ENCODE results near the gene GPR82. TPM values are rescaled to one million over a fixed set of nuclear protein-coding genes. Genes with fewer than 3 reads are reported as not detected.

Gene GPR82
- total and polyA plus RNA-seq, 2 of the 8 experiments (the other 6 are each of a cell fraction or from before 2014, with no cell fraction given), result not detected

- no peaks in the 10 kb centered on the region for H3K79me1 ChIP-seq (ENCODE audit: low read depth, low read length)
- no peaks in the 10 kb centered on the region; a peak in 2 of 7 replicates for H3K4me1 ChIP-seq (replicated peaks in 1 of 4; ENCODE audit: control insufficient read depth in 3 of 4, insufficient read depth in 4 of 4, low read length in 3 of 4)
- H2AFZ ChIP-seq (ENCODE audit: low read length), result no peak overlapping the region
- peaks cover 0 to 1% of the 10 kb centered on the region in 2 experiments for H4K20me1 ChIP-seq (replicated peaks in 1 of 2; ENCODE audit: control insufficient read depth in 1 of 2, insufficient read depth in 2 of 2, low read length in 2 of 2)
- no peak for DNase-seq (ENCODE audit: low read depth in 1 of 2, low spot score in 2 of 2)
- no peak overlapping the region for H3K23ac ChIP-seq (ENCODE audit: insufficient read length)
- H4K8ac ChIP-seq (ENCODE audit: extremely low read depth, insufficient read depth, low read length), result no peak overlapping the region
- no peak overlapping the region for H3K9ac ChIP-seq (replicated peaks in 1 of 4; ENCODE audit: extremely low read depth in 1 of 4, low read depth in 3 of 4, low read length in 3 of 4)
- no peak overlapping the region for H4K91ac ChIP-seq (replicated peaks; ENCODE audit: insufficient read length, low read length)
- H2BK120ac ChIP-seq (replicated peaks; ENCODE audit: low read depth, low read length), result no peak overlapping the region
- no peaks in the 10 kb centered on the region for H3K79me2 ChIP-seq (ENCODE audit: control insufficient read depth in 1 of 2, insufficient read depth in 2 of 2, low read length in 2 of 2)
- no peaks in the 10 kb centered on the region for H3K23me2 ChIP-seq (ENCODE audit: low read depth, low read length)
- H3K27ac ChIP-seq (ENCODE audit: low read depth, low read length), result no peak overlapping the region
- ChIA-PET POLR2A (ENCODE audit: partially characterized antibody) (no interaction called here), CTCF (ENCODE audit: partially characterized antibody) (interaction anchor here (0.9 to 1.7 kb wide), 4 partner anchors 21 to 203 kb away, joined by 3 to 4 read pairs (median 3); no protein-coding TSS in a partner anchor)
- no peak for FAIRE-seq
- no peak overlapping the region for H3K56ac ChIP-seq (replicated peaks; ENCODE audit: insufficient read length, low read depth, low read length)
- H3K9me3 ChIP-seq (ENCODE audit: insufficient read depth in 2 of 2, low read depth in 1 of 2, low read length in 1 of 2), result no peaks in the 10 kb centered on the region
- H3K4me2 ChIP-seq (ENCODE audit: insufficient read depth in 1 of 2, low read depth in 2 of 2, low read length in 2 of 2), result no peak overlapping the region
- no peaks in the 10 kb centered on the region for H3K36me3 ChIP-seq (ENCODE audit: control insufficient read depth in 2 of 4, insufficient read depth in 4 of 4, low read length in 3 of 4)
- H4K5ac ChIP-seq (ENCODE audit: insufficient read length, low read depth, low read length), result no peak overlapping the region
- no peak overlapping the region for H3K4me3 ChIP-seq (ENCODE audit: extremely low read depth in 1 of 4, insufficient read depth in 2 of 4, low read depth in 3 of 4, low read length in 4 of 4)
- H2BK5ac ChIP-seq (ENCODE audit: low read depth, low read length), result no peak overlapping the region
- 100% methylated on average over 1 of the region's 2 CpGs; no CpG with 5 or more reads in 1 of the 2 experiments for WGBS, 2 experiments (ENCODE audit: extremely low coverage in 1 of 2, insufficient coverage in 1 of 2, insufficient read length in 1 of 2, insufficient replicate concordance in 2 of 2, low coverage in 1 of 2, low lambda C conversion rate in 2 of 2, missing lambda C conversion rate in 1 of 2)
- no peak overlapping the region for H2BK20ac ChIP-seq (ENCODE audit: low read length)
- no peak overlapping the region for H3K4ac ChIP-seq (replicated peaks; ENCODE audit: insufficient read length, low read depth, low read length)
- no peak overlapping the region for H3K14ac ChIP-seq (ENCODE audit: insufficient read length)
- H2BK15ac ChIP-seq (ENCODE audit: low read length), result no peak overlapping the region
- H3K18ac ChIP-seq (ENCODE audit: extremely low read depth, low read length), result no peak overlapping the region
- H2AK5ac ChIP-seq (ENCODE audit: low read depth, low read length), result no peak overlapping the region
- no peaks in the 10 kb centered on the region for H3K27me3 ChIP-seq (replicated peaks in 1 of 4; ENCODE audit: control insufficient read depth in 3 of 4, extremely low read depth in 1 of 4, insufficient read depth in 3 of 4, low read length in 3 of 4)
- no peak overlapping the region for H2BK12ac ChIP-seq (ENCODE audit: low read depth, low read length)
- TF ChIP-seq SUZ12 (IDR thresholded peaks at IDR 0.05; ENCODE audit: low read length) (no peak), ATF3 (IDR thresholded peaks at IDR 0.05; ENCODE audit: insufficient read depth, low read depth, low read length) (no peak), RFX5 (IDR thresholded peaks at IDR 0.05; ENCODE audit: borderline replicate concordance, low read depth, low read length) (no peak), CEBPB (IDR thresholded peaks at IDR 0.05; ENCODE audit: low read depth, low read length) (no peak), NANOG (IDR thresholded peaks at IDR 0.05; ENCODE audit: insufficient read depth, low read depth, low read length, poor library complexity, severe bottlenecking) (no peak), POLR2A (IDR thresholded peaks at IDR 0.05; ENCODE audit: control extremely low read depth in 1 of 2, low read depth in 2 of 2, low read length in 2 of 2) (no peak), SP2 (IDR thresholded peaks at IDR 0.05; ENCODE audit: low read length) (no peak), CHD2 (IDR thresholded peaks at IDR 0.05; ENCODE audit: low read length) (no peak), POU5F1 (IDR thresholded peaks at IDR 0.05; ENCODE audit: low read depth, low read length) (no peak), KDM1A (IDR thresholded peaks at IDR 0.05; ENCODE audit: borderline replicate concordance, low read length) (no peak), KDM4A (IDR thresholded peaks at IDR 0.05; ENCODE audit: low read depth, low read length, severe bottlenecking) (no peak)
These were observed 34.4 kb downstream of the GPR82 start for GRCh38 chrX:41758401-41758800.

Data from H1 (cell line).